GM12865 (cell line): ENCODE results near the gene GGNBP2.

Source experiments
- DNase-seq: peaks from one replicate; pipeline ENCODE4 v3.0.0; 2010; ENCODE audit warnings: low read depth
- H3K4me3 ChIP-seq: 2 replicates; pipeline ENCODE4 v1.5.1; 2011; ENCODE audit warnings: mild to moderate bottlenecking, low read depth, low read length, control low read depth
- TF ChIP-seq, protein P1 (sequence below): IDR thresholded peaks from 2 replicates; pipeline ENCODE4 v1.5.1; 2011; ENCODE audit warnings: low read length, control low read depth, low read depth, inconsistent platforms; ENCODE audit not compliant: insufficient read depth; ENCODE audit errors: missing control alignments

The GGNBP2 gene

DNA sequence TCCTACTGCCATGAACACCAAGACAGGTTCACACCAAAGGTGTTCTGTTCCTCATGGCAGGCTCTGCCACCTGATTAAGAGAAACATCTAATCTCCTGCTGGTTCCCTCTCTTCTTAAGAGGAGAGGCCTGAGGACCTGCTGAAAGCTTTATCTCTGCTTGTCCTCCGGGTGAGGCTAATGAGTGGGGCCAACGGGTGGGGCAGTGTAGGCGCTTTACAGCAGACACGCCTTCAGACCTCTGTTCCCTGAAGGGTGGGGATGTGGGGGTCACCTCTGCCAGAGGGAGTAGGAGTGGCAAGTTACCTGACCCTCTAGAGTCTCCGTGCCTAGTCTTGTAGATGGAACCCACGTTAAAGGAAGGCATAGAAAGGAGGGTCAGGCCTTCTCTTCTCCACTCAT is 52.5 kb downstream of the GGNBP2 start:
- no peak for DNase-seq
- no peak overlapping the region for H3K4me3 ChIP-seq
- TF ChIP-seq, protein P1, sequence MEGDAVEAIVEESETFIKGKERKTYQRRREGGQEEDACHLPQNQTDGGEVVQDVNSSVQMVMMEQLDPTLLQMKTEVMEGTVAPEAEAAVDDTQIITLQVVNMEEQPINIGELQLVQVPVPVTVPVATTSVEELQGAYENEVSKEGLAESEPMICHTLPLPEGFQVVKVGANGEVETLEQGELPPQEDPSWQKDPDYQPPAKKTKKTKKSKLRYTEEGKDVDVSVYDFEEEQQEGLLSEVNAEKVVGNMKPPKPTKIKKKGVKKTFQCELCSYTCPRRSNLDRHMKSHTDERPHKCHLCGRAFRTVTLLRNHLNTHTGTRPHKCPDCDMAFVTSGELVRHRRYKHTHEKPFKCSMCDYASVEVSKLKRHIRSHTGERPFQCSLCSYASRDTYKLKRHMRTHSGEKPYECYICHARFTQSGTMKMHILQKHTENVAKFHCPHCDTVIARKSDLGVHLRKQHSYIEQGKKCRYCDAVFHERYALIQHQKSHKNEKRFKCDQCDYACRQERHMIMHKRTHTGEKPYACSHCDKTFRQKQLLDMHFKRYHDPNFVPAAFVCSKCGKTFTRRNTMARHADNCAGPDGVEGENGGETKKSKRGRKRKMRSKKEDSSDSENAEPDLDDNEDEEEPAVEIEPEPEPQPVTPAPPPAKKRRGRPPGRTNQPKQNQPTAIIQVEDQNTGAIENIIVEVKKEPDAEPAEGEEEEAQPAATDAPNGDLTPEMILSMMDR, result no peak

DNA sequence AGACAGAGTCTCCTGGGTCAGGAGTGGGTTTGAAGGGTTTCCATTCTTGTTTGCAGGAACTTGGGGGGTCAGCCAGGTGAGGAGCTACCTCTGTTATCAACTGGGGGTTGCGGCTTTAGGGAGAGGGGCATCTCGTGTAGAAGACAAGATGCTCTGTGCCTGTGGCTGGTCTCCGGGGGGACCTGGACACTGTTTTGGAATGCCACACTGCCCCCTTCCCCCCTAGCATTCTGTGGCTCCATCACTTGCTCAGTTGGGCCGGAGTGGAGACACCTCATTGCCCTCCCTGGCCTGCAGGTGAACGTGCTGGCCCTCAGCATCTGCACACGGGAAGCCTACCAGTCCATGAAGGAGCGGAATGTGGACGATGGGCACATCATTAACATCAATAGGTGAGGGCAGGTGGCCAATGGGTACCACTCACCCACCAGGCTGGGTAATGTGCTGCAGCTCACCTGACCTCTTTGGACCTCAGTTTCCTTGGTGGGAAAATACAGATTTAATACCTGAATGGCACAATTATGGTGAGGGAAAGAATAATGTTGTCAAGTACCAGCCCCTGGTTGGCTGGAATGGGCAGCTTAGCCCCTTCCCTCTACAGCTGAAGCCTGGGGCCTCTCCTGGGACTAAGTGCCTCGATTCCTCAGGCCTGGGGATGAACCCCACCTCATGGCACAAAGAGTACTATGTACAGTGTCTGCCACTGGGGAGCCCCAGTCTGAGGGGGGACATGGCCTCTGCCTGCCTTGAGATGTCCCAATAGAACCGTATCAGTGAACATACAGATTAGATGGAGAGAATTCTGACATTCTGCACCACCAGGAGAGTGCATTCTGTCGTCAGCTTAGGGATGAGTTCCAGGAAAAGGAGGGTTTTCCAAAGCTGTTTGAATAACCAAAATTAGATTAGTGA is 53.4 kb downstream of the GGNBP2 start:
- TF ChIP-seq, protein P1, result no peak
- DNase-seq, result no peak
- no peak overlapping the region for H3K4me3 ChIP-seq

DNA sequence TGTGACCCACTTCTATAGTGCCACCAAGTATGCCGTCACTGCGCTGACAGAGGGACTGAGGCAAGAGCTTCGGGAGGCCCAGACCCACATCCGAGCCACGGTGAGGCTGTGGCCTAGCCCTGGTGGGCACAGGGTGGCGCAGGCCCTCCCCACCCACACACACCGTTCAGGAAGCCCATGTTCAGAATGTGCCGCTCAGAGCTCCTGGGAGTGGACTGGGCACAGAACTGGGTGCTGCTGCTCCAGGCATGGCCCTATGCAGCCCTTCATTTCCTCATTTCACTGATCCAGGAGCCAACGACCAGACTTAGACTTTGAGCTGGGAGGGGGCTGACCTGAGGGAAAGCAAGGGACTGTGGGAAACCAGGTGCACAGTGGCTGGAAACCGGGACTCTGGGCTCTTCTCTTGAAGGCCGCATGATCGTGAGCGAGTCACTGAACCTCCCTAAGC is 54.3 kb downstream of the GGNBP2 start:
- TF ChIP-seq, protein P1, result no peak
- no peak for DNase-seq
- no peak overlapping the region for H3K4me3 ChIP-seq

DNA sequence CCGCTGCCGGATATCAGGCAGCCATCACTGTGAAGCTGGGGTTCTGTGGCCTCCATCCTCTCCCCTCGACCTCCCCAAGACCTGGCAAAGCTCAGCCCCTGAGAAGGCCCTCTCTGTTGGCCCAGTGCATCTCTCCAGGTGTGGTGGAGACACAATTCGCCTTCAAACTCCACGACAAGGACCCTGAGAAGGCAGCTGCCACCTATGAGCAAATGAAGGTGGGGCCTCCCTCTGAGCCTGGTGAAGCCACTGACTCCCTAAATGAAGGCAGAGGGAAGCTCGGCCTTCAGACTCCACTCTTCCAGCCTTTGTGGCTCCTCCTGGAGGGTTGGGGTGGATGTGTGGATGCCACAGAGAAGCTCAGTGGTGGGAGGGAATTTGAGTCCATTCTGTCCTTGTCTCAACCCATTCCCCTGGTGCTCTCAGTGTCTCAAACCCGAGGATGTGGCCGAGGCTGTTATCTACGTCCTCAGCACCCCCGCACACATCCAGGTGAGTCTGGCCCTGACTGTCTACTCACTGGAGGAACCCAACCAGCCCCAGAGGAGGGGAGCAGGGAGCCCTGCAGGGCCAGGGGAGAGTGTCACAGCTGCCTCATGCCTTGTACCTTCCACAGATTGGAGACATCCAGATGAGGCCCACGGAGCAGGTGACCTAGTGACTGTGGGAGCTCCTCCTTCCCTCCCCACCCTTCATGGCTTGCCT is 55.0 kb downstream of the GGNBP2 start:
- TF ChIP-seq, protein P1, result no peak
- no peak for DNase-seq
- no peak overlapping the region for H3K4me3 ChIP-seq

DNA sequence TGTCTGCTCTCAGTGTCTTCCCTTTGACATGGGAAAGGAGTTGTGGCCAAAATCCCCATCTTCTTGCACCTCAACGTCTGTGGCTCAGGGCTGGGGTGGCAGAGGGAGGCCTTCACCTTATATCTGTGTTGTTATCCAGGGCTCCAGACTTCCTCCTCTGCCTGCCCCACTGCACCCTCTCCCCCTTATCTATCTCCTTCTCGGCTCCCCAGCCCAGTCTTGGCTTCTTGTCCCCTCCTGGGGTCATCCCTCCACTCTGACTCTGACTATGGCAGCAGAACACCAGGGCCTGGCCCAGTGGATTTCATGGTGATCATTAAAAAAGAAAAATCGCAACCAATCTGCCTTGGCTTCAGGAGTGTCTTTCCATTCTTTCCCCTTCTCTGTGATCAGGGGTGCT is 55.7 kb downstream of the GGNBP2 start:
- DNase-seq, result no peak
- H3K4me3 ChIP-seq, result peak overlapping the region; percentile 94; the same call in 1 of the 2 replicates
- TF ChIP-seq, protein P1, result no peak

DNA sequence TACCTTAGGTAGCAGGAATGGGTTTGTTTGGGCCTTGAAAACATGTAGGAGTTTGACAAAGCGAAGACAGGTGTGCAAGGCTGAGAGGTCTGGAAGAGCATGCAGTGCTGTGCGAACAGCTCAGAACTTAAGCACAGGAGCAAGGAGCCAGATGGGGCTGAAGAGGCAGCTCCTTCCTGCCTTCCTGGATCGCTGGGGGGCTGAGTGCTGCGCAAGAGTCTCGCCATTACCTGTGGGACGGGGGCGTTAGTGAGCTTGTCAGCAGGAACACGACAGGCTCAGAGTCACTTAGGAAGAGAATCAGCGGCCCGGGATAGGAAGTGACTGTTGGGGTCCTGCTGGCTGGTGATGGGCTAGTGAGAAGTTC is 56.2 kb downstream of the GGNBP2 start:
- TF ChIP-seq, protein P1, result no peak
- peak overlapping the region; percentile 94 for H3K4me3 ChIP-seq
- no peak for DNase-seq
